Forelimb muscle (tissue), 1 donor: ENCODE measurements around the gene ATRNL1. TPM values are rescaled to one million over a fixed set of nuclear protein-coding genes. Genes with fewer than 3 reads are reported as not detected.

ENCODE experiments used
- DNase-seq: peaks from one replicate; pipeline ENCODE4 v3.0.0-alpha.2; 2013; ENCODE audit warnings: low read depth
- polyA plus RNA-seq: library from polyadenylated mRNA; unstranded; fragments of 120-200 nt; gene quantifications from one replicate; pipeline ENCODE4 v1.2.1, GENCODE V29; 2013; ENCODE audit not compliant: insufficient read length

ATRNL1 gene
- polyA plus RNA-seq, 1 donor: 0.71 TPM

GRCh38 chr10:115831016-115831415 lies 737.9 kb downstream of the ATRNL1 start:
- DNase-seq: no peak

- no peak for DNase-seq
Measured at GRCh38 chr10:115833119-115833518, 740.0 kb downstream of the ATRNL1 start.

GRCh38 chr10:115844591-115844990 lies 751.4 kb downstream of the ATRNL1 start:
- no peak for DNase-seq

- no peak for DNase-seq
Measured at GRCh38 chr10:115845921-115846320, 752.8 kb downstream of the ATRNL1 start.

- no peak for DNase-seq
Measured at GRCh38 chr10:115846528-115846927, 753.4 kb downstream of the ATRNL1 start.

GRCh38 chr10:115849197-115849596 lies 756.0 kb downstream of the ATRNL1 start:
- no peak for DNase-seq

GRCh38 chr10:115850666-115851065 lies 757.5 kb downstream of the ATRNL1 start:
- DNase-seq: no peak

GRCh38 chr10:115851695-115852094 lies 758.5 kb downstream of the ATRNL1 start:
- no peak for DNase-seq

- no peak for DNase-seq
Measured at GRCh38 chr10:115854740-115855435, 761.7 kb downstream of the ATRNL1 start.

- no peak for DNase-seq
Measured at GRCh38 chr10:115856580-115856979, 763.4 kb downstream of the ATRNL1 start.

- no peak for DNase-seq
Measured at GRCh38 chr10:115857856-115858255, 764.7 kb downstream of the ATRNL1 start.

- DNase-seq: no peak
Measured at GRCh38 chr10:115860182-115861107, 767.3 kb downstream of the ATRNL1 start.

- DNase-seq: no peak
Measured at GRCh38 chr10:115861455-115861854, 768.3 kb downstream of the ATRNL1 start.

GRCh38 chr10:115861864-115862263 lies 768.7 kb downstream of the ATRNL1 start:
- no peak for DNase-seq

- no peak for DNase-seq
Measured at GRCh38 chr10:115866174-115866573, 773.0 kb downstream of the ATRNL1 start.

- no peak for DNase-seq
Measured at GRCh38 chr10:115866691-115867090, 773.5 kb downstream of the ATRNL1 start.

- DNase-seq: no peak
Measured at GRCh38 chr10:115867305-115867704, 774.1 kb downstream of the ATRNL1 start.

- DNase-seq: no peak
Measured at GRCh38 chr10:115871855-115872254, 778.7 kb downstream of the ATRNL1 start.

- DNase-seq: no peak
Measured at GRCh38 chr10:115875172-115875571, 782.0 kb downstream of the ATRNL1 start.

- DNase-seq: no peak
Measured at GRCh38 chr10:115879372-115880089, 786.4 kb downstream of the ATRNL1 start.

GRCh38 chr10:115882021-115882420 lies 788.9 kb downstream of the ATRNL1 start:
- no peak for DNase-seq

GRCh38 chr10:115883372-115883771 lies 790.2 kb downstream of the ATRNL1 start:
- no peak for DNase-seq
